VCaP (cell line): ENCODE results near the gene C1orf122.

Experiments used
- H3K27ac ChIP-seq: fragments of 450-650 bp; 2 replicates; pipeline ENCODE4 v1.5.1; 2017
- TF ChIP-seq, protein P1 (sequence below): fragments of 450-650 bp; conservative IDR thresholded peaks from 2 replicates; pipeline ENCODE4 v1.5.1; 2017; ENCODE audit warnings: mild to moderate bottlenecking, moderate library complexity

The C1orf122 gene

GRCh38 chr1:37846647-37847339 is 39.2 kb downstream of the C1orf122 start:
- no peak overlapping the region for H3K27ac ChIP-seq
- TF ChIP-seq, protein P1, sequence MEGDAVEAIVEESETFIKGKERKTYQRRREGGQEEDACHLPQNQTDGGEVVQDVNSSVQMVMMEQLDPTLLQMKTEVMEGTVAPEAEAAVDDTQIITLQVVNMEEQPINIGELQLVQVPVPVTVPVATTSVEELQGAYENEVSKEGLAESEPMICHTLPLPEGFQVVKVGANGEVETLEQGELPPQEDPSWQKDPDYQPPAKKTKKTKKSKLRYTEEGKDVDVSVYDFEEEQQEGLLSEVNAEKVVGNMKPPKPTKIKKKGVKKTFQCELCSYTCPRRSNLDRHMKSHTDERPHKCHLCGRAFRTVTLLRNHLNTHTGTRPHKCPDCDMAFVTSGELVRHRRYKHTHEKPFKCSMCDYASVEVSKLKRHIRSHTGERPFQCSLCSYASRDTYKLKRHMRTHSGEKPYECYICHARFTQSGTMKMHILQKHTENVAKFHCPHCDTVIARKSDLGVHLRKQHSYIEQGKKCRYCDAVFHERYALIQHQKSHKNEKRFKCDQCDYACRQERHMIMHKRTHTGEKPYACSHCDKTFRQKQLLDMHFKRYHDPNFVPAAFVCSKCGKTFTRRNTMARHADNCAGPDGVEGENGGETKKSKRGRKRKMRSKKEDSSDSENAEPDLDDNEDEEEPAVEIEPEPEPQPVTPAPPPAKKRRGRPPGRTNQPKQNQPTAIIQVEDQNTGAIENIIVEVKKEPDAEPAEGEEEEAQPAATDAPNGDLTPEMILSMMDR: no peak

GRCh38 chr1:37849480-37849879 is 41.9 kb downstream of the C1orf122 start:
- TF ChIP-seq, protein P1: no peak
- H3K27ac ChIP-seq: no peak overlapping the region

- TF ChIP-seq, protein P1: no peak
- no peak overlapping the region for H3K27ac ChIP-seq
Measured at GRCh38 chr1:37850352-37850955, 42.9 kb downstream of the C1orf122 start.

GRCh38 chr1:37851262-37851661 is 43.7 kb downstream of the C1orf122 start:
- TF ChIP-seq, protein P1: no peak
- no peak overlapping the region for H3K27ac ChIP-seq

GRCh38 chr1:37851782-37852210 is 44.2 kb downstream of the C1orf122 start:
- no peak overlapping the region for H3K27ac ChIP-seq
- TF ChIP-seq, protein P1: no peak

DNA sequence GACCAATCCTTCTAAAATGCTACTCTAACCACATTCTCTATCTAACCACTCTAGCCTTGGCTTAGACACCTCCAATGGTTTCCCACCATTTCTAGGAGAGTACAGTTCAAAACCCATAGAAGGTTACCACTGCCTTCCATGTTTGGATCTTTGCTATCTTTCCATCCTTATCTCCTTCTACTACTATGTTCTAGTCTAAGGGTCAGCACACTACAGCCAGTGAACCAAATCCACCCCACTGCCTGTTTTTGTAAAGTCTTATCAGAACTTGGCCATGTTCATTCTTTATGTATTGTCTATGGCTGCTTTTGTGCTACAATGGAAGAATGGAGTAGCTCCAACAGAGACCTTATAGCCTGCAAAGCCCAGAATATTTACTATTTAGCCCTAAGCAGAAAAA is 45.6 kb downstream of the C1orf122 start:
- no peak overlapping the region for H3K27ac ChIP-seq
- TF ChIP-seq, protein P1: no peak

- H3K27ac ChIP-seq: no peak overlapping the region
- TF ChIP-seq, protein P1: no peak
Measured at GRCh38 chr1:37854406-37854805, 46.8 kb downstream of the C1orf122 start.
